ENCODE data around the gene NES. TPM values are rescaled to one million over a fixed set of nuclear protein-coding genes. Genes with fewer than 3 reads are reported as not detected.

The NES gene
- total RNA-seq, 1 experiment from 2014 or later: 8.4 TPM

DNA sequence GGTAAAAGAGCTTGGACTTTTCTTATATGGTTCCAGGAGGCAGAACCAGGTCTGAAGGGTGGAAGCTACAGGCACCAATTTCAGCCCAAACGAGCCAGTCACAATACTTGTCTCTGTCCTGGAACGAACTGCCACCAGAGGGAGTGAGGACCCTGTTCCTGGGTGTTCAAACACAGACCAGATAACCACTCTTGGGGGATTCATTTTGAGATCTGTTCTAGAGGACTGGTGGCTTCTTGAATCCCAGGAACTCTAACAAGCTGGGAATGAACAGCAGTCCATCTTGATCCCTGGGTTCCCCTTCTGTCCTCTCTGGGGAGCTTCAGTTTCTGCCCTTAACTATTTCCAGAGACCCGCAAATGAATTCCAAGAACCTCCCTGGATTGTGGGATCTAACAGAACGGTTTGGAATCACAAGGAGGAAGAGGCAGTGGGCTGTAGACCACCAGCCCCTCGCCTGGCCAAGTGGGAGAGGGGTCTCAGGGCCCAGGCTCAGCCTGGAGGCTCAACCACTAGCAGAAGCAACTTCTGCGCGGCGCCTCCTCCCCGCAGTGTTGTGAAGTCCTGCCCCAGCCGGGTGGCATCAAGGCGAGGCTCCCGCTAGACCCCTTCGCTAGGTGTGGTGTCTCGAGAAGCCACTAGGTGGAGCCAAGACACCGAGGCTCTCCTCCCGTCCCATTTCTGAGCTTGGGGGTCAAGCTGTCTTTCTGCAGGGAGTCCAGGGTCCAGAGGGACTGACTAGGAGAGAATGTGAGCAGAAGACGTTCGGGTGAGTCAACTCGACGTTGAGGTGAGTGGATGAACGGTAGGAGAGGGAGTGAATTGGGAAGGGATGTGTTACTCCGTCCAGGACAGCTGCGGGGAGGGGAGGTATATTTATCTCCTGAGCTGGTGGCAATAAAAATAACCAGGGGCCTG lies 12.1 kb upstream of the NES start:
- intact Hi-C loops (cut with micrococcal nuclease): loop anchor here (1.0 to 5.0 kb wide), 6 partner anchors 17 to 238 kb away; partner anchors contain the start of genes NTRK1 and PRCC
- H3K4me3 ChIP-seq (replicated peaks in 1 of 2; ENCODE audit: low read depth in 1 of 2, low read length in 2 of 2): peak overlapping the region; percentile 41 to 55
- peaks cover 70 to 90% of the 10 kb centered on the region in 2 experiments for H3K4me1 ChIP-seq (ENCODE audit: control insufficient read depth in 1 of 2, insufficient read depth in 2 of 2, low read length in 2 of 2)
- H3K9me3 ChIP-seq (ENCODE audit: control insufficient read depth in 1 of 2, insufficient read depth in 1 of 2, low read depth in 1 of 2, low read length in 2 of 2): no peaks in the 10 kb centered on the region
- ChIA-PET CTCF (interaction anchor here (0.5 to 10.0 kb wide), 41 partner anchors 9 to 319 kb away, joined by 3 to 508 read pairs (median 5); partner anchors contain the start of genes CRABP2, HDGF, INSRR and ISG20L2), POLR2A (interaction anchor here (0.9 to 5.0 kb wide), 15 partner anchors 10 to 201 kb away, joined by 3 to 87 read pairs (median 4); partner anchors contain the start of genes CRABP2, ISG20L2, METTL25B and MRPL24), RAD21 (ENCODE audit: low non-redundant PET in 1 of 2, low total read pairs in 2 of 2, uncharacterized antibody in 2 of 2, unreplicated experiment in 2 of 2) (interaction anchor here (0.6 to 4.0 kb wide), 25 partner anchors 15 to 239 kb away, joined by 3 to 67 read pairs (median 5); partner anchors contain the start of genes CRABP2 (in 2 of the 2), ISG20L2 (in 2 of the 2), METTL25B (in 2 of the 2) and NTRK1 (in 2 of the 2))
- no peaks in the 10 kb centered on the region for H3K36me3 ChIP-seq (ENCODE audit: control insufficient read depth in 1 of 2, insufficient read depth in 2 of 2, low read length in 2 of 2)
- no TSS peak for BruUV-seq (replicated peaks)
- H3K27me3 ChIP-seq (ENCODE audit: insufficient read depth, low read length): no peaks in the 10 kb centered on the region
- no peaks in the 10 kb centered on the region for H3K79me2 ChIP-seq (ENCODE audit: insufficient read depth, low read length)
- H3K27ac ChIP-seq (ENCODE audit: low read depth, low read length): peak overlapping the region; percentile 49
- ATAC-seq (peak; percentile 77), DNase-seq (ENCODE audit: low read depth, low spot score) (peak; percentile 81)
- peak overlapping the region; percentile 88 for H2AFZ ChIP-seq (ENCODE audit: low read depth, low read length, poor library complexity, severe bottlenecking)
- H4K20me1 ChIP-seq (ENCODE audit: insufficient read depth): no peaks in the 10 kb centered on the region
- peak overlapping the region; percentile 84 for H3K4me2 ChIP-seq (ENCODE audit: low read length)
- H3K9me2 ChIP-seq (ENCODE audit: insufficient read depth): no peaks in the 10 kb centered on the region
- H3K9ac ChIP-seq (ENCODE audit: low read length): peak overlapping the region; percentile 50
- TF ChIP-seq, protein P1, sequence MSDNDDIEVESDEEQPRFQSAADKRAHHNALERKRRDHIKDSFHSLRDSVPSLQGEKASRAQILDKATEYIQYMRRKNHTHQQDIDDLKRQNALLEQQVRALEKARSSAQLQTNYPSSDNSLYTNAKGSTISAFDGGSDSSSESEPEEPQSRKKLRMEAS (IDR thresholded peaks at IDR 0.05): no peak
- peak; percentile 55 for TF ChIP-seq TCF7L2 (IDR thresholded peaks at IDR 0.05; ENCODE audit: borderline replicate concordance, extremely low read depth, insufficient read depth, insufficient read length)
- no peak for TF ChIP-seq SIN3A (IDR thresholded peaks at IDR 0.05; ENCODE audit: low read depth)
- TF ChIP-seq CTCF (IDR thresholded peaks at IDR 0.05 in 2 of 3, conservative IDR thresholded peaks at IDR 0.05 in 1 of 3; ENCODE audit: borderline replicate concordance in 1 of 3, insufficient read depth in 1 of 3, low read depth in 2 of 3, low read length in 2 of 3): peak in 2 of 3 experiments; percentile 69 to 87; a peak in 4 of 6 replicates
- no peak for TF ChIP-seq EZH2phosphoT487 (IDR thresholded peaks at IDR 0.05; ENCODE audit: borderline replicate concordance)
- TF ChIP-seq YY1 (IDR thresholded peaks at IDR 0.05; ENCODE audit: extremely low read depth, insufficient replicate concordance, low read depth, low read length): peak; percentile 48
- TF ChIP-seq ZFX (IDR thresholded peaks at IDR 0.05): no peak
- TF ChIP-seq POLR2AphosphoS5 (IDR thresholded peaks at IDR 0.05; ENCODE audit: low read depth, low read length): peak; percentile 57; the same call in 1 of the 2 replicates
- TF ChIP-seq, protein P2, sequence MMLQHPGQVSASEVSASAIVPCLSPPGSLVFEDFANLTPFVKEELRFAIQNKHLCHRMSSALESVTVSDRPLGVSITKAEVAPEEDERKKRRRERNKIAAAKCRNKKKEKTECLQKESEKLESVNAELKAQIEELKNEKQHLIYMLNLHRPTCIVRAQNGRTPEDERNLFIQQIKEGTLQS (IDR thresholded peaks at IDR 0.05): no peak
- no peak for TF ChIP-seq RAD21 (IDR thresholded peaks at IDR 0.05; ENCODE audit: low read depth)
- no peak for TF ChIP-seq SRF (IDR thresholded peaks at IDR 0.05; ENCODE audit: low read depth)
- no peak for TF ChIP-seq ELF1 (IDR thresholded peaks at IDR 0.05; ENCODE audit: borderline replicate concordance, low read depth)
